HEK293 (cell line): ENCODE data around the gene CPEB3.

Experiments used
- CTCF ChIA-PET: fragments of 350-600 bp; formaldehyde crosslinking; extraction: SDS; loops from one replicate; lab custom pipeline; 2021; ENCODE audit warnings: antibody characterized with exemption; lab: Yijun Ruan, JAX
- POLR2A ChIA-PET: fragments of 300-600 bp; formaldehyde crosslinking; extraction: SDS; loops from one replicate; lab custom pipeline; 2020; ENCODE audit warnings: antibody characterized with exemption, inconsistent platforms; lab: Yijun Ruan, JAX
- H3K27ac ChIP-seq: fragments of 200-500 bp; sonication (Bioruptor generic); 2 replicates; pipeline ENCODE4 v1.5.1; 2014; ENCODE audit warnings: low read depth, low read length, control low read depth, inconsistent platforms; ENCODE audit errors: extremely low read depth
- H3K36me3 ChIP-seq, 2 experiments: fragments of 200-500 bp in 1 of 2; sonication (Bioruptor generic) in 1 of 2; 1 replicate in 1 of 2; 2 replicates in 1 of 2; pipeline ENCODE4 v1.5.1; 2014 to 2017; ENCODE audit warnings: inconsistent platforms in 2 of 2, low read length in 2 of 2; ENCODE audit not compliant: control insufficient read depth in 2 of 2, insufficient read depth in 1 of 2
- H3K4me1 ChIP-seq: fragments of 200-500 bp; sonication (Bioruptor generic); 2 replicates; pipeline ENCODE4 v1.5.1; 2014; ENCODE audit warnings: mild to moderate bottlenecking, low read length, inconsistent platforms; ENCODE audit not compliant: control insufficient read depth, insufficient read depth
- H3K4me3 ChIP-seq: 2 replicates; pipeline ENCODE4 v1.5.1; 2011; ENCODE audit warnings: low read depth, mild to moderate bottlenecking, control low read depth, low read length, moderate library complexity
- H3K9me3 ChIP-seq: fragments of 200-500 bp; sonication (Bioruptor generic); 2 replicates; pipeline ENCODE4 v1.5.1; 2014; ENCODE audit warnings: low read depth, low read length, inconsistent platforms; ENCODE audit not compliant: control insufficient read depth, insufficient read depth
- AEBP2 ChIP-seq: fragments of 450-650 bp; formaldehyde crosslinking; IDR thresholded peaks from 2 replicates; pipeline ENCODE4 v1.5.1; 2016; ENCODE audit warnings: missing biosample characterization, missing genetic modification characterization, borderline replicate concordance
- BCL11A ChIP-seq: fragments of 450-650 bp; formaldehyde crosslinking; IDR thresholded peaks from 2 replicates; pipeline ENCODE4 v1.5.1; 2016; ENCODE audit warnings: low read depth, missing biosample characterization, missing genetic modification characterization
- HOXC10 ChIP-seq: sonication (generic); formaldehyde crosslinking; IDR thresholded peaks from 2 replicates; pipeline ENCODE4 v1.8.1; 2023; ENCODE audit warnings: mild to moderate bottlenecking, missing genetic modification reagents
- IKZF3 ChIP-seq: fragments of 450-650 bp; IDR thresholded peaks from 2 replicates; pipeline ENCODE4 v1.5.0; 2018; ENCODE audit warnings: missing biosample characterization, mild to moderate bottlenecking, missing genetic modification characterization, moderate library complexity
- OSR2 ChIP-seq: fragments of 450-650 bp; formaldehyde crosslinking; IDR thresholded peaks from 2 replicates; pipeline ENCODE4 v1.5.1; 2016; ENCODE audit warnings: missing biosample characterization, missing genetic modification characterization
- OVOL3 ChIP-seq: fragments of 450-650 bp; formaldehyde crosslinking; IDR thresholded peaks from 2 replicates; pipeline ENCODE4 v1.5.1; 2016; ENCODE audit warnings: missing biosample characterization, missing genetic modification characterization
- ZBTB1 ChIP-seq: fragments of 450-650 bp; formaldehyde crosslinking; IDR thresholded peaks from 2 replicates; pipeline ENCODE4 v1.5.1; 2016; ENCODE audit warnings: missing biosample characterization, missing genetic modification characterization
- ZFP37 ChIP-seq: fragments of 450-650 bp; formaldehyde crosslinking; IDR thresholded peaks from 2 replicates; pipeline ENCODE4 v1.5.1; 2016; ENCODE audit warnings: missing biosample characterization, missing genetic modification characterization
- ZNF174 ChIP-seq: fragments of 450-650 bp; formaldehyde crosslinking; IDR thresholded peaks from 2 replicates; pipeline ENCODE4 v1.5.0; 2017; ENCODE audit warnings: missing biosample characterization, mild to moderate bottlenecking, missing genetic modification characterization
- ZNF501 ChIP-seq: fragments of 450-650 bp; formaldehyde crosslinking; IDR thresholded peaks from 2 replicates; pipeline ENCODE4 v1.5.1; 2016; ENCODE audit warnings: missing biosample characterization, missing genetic modification characterization
- ZNF549 ChIP-seq: fragments of 450-650 bp; IDR thresholded peaks from 2 replicates; pipeline ENCODE4 v1.5.1; 2018; ENCODE audit warnings: missing biosample characterization, missing genetic modification characterization, mild to moderate bottlenecking, inconsistent platforms, moderate library complexity
- ZNF596 ChIP-seq: fragments of 450-650 bp; IDR thresholded peaks from 2 replicates; pipeline ENCODE4 v1.5.0; 2018; ENCODE audit warnings: missing biosample characterization, mild to moderate bottlenecking, missing genetic modification characterization, moderate library complexity
- ZNF629 ChIP-seq: fragments of 450-650 bp; formaldehyde crosslinking; IDR thresholded peaks from 2 replicates; pipeline ENCODE4 v1.5.1; 2017; ENCODE audit warnings: missing biosample characterization, missing genetic modification characterization
- TF ChIP-seq, protein P1 (sequence below): fragments of 450-650 bp; formaldehyde crosslinking; IDR thresholded peaks from 2 replicates; pipeline ENCODE4 v1.5.1; 2017; ENCODE audit warnings: missing biosample characterization, missing genetic modification characterization
- TF ChIP-seq, protein P2 (sequence below): fragments of 450-650 bp; formaldehyde crosslinking; IDR thresholded peaks from 2 replicates; pipeline ENCODE4 v1.5.1; 2017; ENCODE audit warnings: missing biosample characterization, mild to moderate bottlenecking, missing genetic modification characterization, moderate library complexity
- TF ChIP-seq, protein P3 (sequence below): fragments of 450-650 bp; formaldehyde crosslinking; IDR thresholded peaks from 2 replicates; pipeline ENCODE4 v1.5.1; 2016; ENCODE audit warnings: missing biosample characterization, missing genetic modification characterization
- TF ChIP-seq, protein P4 (sequence below): fragments of 450-650 bp; formaldehyde crosslinking; IDR thresholded peaks from 2 replicates; pipeline ENCODE4 v1.5.1; 2016; ENCODE audit warnings: missing biosample characterization, missing genetic modification characterization

Gene CPEB3

GRCh38 chr10:92149261-92149660 lies 141.6 kb downstream of the CPEB3 start:
- POLR2A ChIA-PET, result no interaction called here
- H3K36me3 ChIP-seq, result no peaks in the 10 kb centered on the region
- TF ChIP-seq ZNF549 (tag by site-specific recombination) (no peak), ZBTB1 (tag by site-specific recombination) (no peak), ZFP37 (tag by site-specific recombination) (no peak)
- TF ChIP-seq, protein P1, sequence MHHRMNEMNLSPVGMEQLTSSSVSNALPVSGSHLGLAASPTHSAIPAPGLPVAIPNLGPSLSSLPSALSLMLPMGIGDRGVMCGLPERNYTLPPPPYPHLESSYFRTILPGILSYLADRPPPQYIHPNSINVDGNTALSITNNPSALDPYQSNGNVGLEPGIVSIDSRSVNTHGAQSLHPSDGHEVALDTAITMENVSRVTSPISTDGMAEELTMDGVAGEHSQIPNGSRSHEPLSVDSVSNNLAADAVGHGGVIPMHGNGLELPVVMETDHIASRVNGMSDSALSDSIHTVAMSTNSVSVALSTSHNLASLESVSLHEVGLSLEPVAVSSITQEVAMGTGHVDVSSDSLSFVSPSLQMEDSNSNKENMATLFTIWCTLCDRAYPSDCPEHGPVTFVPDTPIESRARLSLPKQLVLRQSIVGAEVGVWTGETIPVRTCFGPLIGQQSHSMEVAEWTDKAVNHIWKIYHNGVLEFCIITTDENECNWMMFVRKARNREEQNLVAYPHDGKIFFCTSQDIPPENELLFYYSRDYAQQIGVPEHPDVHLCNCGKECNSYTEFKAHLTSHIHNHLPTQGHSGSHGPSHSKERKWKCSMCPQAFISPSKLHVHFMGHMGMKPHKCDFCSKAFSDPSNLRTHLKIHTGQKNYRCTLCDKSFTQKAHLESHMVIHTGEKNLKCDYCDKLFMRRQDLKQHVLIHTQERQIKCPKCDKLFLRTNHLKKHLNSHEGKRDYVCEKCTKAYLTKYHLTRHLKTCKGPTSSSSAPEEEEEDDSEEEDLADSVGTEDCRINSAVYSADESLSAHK (tag by site-specific recombination), result no peak
- TF ChIP-seq, protein P2, sequence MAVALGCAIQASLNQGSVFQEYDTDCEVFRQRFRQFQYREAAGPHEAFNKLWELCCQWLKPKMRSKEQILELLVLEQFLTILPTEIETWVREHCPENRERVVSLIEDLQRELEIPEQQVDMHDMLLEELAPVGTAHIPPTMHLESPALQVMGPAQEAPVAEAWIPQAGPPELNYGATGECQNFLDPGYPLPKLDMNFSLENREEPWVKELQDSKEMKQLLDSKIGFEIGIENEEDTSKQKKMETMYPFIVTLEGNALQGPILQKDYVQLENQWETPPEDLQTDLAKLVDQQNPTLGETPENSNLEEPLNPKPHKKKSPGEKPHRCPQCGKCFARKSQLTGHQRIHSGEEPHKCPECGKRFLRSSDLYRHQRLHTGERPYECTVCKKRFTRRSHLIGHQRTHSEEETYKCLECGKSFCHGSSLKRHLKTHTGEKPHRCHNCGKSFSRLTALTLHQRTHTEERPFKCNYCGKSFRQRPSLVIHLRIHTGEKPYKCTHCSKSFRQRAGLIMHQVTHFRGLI (tag by site-specific recombination), result no peak
- no peak overlapping the region for H3K4me3 ChIP-seq
- CTCF ChIA-PET, result interaction anchor here (0.7 kb wide), 1 partner anchor 1767 kb away, joined by 4 read pairs; no protein-coding TSS in a partner anchor
- no peak overlapping the region for H3K27ac ChIP-seq
- H3K9me3 ChIP-seq, result no peaks in the 10 kb centered on the region
- H3K4me1 ChIP-seq, result peaks cover 4% of the 10 kb centered on the region; the same call in 1 of the 2 replicates

DNA sequence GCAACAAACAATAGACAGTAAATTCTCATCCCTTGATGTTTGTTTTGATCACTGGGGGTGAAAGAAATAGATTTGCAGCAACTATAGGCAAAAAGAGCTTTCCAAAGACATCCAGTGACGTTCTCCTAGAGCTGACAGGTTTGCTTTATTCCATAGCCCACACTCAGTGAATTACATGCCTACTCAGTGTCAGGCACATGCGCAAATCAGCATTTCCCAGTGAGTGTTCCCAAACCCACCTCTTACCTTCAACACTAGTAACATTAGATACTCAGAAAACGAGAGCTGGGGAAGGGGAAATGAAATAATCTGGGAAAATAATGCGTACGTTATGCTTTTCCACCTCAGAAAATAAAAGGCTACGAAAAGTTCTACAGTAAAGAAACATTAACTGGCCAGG lies 144.1 kb downstream of the CPEB3 start:
- ChIA-PET POLR2A (no interaction called here), CTCF (interaction anchor here (0.7 kb wide), 1 partner anchor 78 kb away, joined by 3 read pairs; no protein-coding TSS in a partner anchor)
- no peaks in the 10 kb centered on the region for H3K36me3 ChIP-seq
- peaks cover 14% of the 10 kb centered on the region; the same call in 1 of the 2 replicates for H3K4me1 ChIP-seq
- TF ChIP-seq OVOL3 (tag by site-specific recombination) (no peak), OSR2 (tag by site-specific recombination) (no peak), BCL11A (tag by site-specific recombination) (no peak), IKZF3 (no peak), ZNF629 (tag by site-specific recombination) (no peak), ZNF501 (no peak), ZNF174 (tag by site-specific recombination) (no peak), ZNF596 (tag by site-specific recombination) (no peak), AEBP2 (tag by site-specific recombination) (no peak), HOXC10 (CRISPR knock-in tag) (no peak)
- TF ChIP-seq, protein P3, sequence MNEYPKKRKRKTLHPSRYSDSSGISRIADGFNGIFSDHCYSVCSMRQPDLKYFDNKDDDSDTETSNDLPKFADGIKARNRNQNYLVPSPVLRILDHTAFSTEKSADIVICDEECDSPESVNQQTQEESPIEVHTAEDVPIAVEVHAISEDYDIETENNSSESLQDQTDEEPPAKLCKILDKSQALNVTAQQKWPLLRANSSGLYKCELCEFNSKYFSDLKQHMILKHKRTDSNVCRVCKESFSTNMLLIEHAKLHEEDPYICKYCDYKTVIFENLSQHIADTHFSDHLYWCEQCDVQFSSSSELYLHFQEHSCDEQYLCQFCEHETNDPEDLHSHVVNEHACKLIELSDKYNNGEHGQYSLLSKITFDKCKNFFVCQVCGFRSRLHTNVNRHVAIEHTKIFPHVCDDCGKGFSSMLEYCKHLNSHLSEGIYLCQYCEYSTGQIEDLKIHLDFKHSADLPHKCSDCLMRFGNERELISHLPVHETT (tag by site-specific recombination), result no peak
- TF ChIP-seq, protein P4, sequence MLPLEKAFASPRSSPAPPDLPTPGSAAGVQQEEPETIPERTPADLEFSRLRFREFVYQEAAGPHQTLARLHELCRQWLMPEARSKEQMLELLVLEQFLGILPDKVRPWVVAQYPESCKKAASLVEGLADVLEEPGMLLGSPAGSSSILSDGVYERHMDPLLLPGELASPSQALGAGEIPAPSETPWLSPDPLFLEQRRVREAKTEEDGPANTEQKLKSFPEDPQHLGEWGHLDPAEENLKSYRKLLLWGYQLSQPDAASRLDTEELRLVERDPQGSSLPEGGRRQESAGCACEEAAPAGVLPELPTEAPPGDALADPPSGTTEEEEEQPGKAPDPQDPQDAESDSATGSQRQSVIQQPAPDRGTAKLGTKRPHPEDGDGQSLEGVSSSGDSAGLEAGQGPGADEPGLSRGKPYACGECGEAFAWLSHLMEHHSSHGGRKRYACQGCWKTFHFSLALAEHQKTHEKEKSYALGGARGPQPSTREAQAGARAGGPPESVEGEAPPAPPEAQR (tag by site-specific recombination), result no peak
- H3K27ac ChIP-seq, result no peak overlapping the region
- no peak overlapping the region for H3K4me3 ChIP-seq
- H3K9me3 ChIP-seq, result no peaks in the 10 kb centered on the region
